Measurements from ENCODE around the gene KRTAP19-8. TPM values are rescaled to one million over a fixed set of nuclear protein-coding genes. Genes with fewer than 3 reads are reported as not detected.

Gene KRTAP19-8
- polyA plus RNA-seq, 1 of the 3 experiments (the other 2 are of a cell fraction): not detected

DNA sequence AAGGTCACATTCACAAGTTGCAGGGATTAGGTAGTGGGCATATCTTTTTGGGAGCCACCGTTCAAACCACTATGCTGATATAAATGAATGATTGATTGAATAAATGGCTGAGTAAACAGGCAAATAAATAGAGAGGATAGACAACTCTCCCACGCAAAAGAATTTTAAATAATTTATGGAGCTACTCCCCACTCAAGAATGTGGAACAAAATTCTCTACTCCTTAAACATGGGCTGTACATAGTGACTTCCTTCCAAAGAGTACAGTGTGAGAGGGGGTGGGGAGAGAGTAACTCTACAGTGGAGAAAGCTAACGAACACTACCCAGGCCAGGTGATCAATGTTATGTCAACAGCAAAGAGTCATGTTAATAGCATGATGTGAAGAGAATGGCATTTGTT, 40.7 kb downstream of the KRTAP19-8 start:
- TF ChIP-seq FOXJ3 (CRISPR knock-in tag; IDR thresholded peaks at IDR 0.05) (no peak), FOSL2 (IDR thresholded peaks at IDR 0.05; ENCODE audit: borderline replicate concordance, low read depth) (no peak), NFIC (IDR thresholded peaks at IDR 0.05; ENCODE audit: borderline replicate concordance) (no peak), NRF1 (IDR thresholded peaks at IDR 0.05; ENCODE audit: low read depth, low read length) (no peak), RXRA (IDR thresholded peaks at IDR 0.05; ENCODE audit: borderline replicate concordance, low read depth) (no peak), YY1 (IDR thresholded peaks at IDR 0.05; ENCODE audit: low read depth) (no peak), CTCF (IDR thresholded peaks at IDR 0.05) (no peak), GABPA (IDR thresholded peaks at IDR 0.05; ENCODE audit: low read depth) (no peak), EZH2phosphoT487 (IDR thresholded peaks at IDR 0.05; ENCODE audit: borderline replicate concordance, low read depth) (no peak), CHD2 (IDR thresholded peaks at IDR 0.05; ENCODE audit: low read length, partially characterized antibody) (no peak), MEF2A (IDR thresholded peaks at IDR 0.05; ENCODE audit: borderline replicate concordance, low read depth) (no peak), RCOR1 (IDR thresholded peaks at IDR 0.05; ENCODE audit: low read length) (no peak)
- TF ChIP-seq, protein P1, sequence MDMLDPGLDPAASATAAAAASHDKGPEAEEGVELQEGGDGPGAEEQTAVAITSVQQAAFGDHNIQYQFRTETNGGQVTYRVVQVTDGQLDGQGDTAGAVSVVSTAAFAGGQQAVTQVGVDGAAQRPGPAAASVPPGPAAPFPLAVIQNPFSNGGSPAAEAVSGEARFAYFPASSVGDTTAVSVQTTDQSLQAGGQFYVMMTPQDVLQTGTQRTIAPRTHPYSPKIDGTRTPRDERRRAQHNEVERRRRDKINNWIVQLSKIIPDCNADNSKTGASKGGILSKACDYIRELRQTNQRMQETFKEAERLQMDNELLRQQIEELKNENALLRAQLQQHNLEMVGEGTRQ (IDR thresholded peaks at IDR 0.05; ENCODE audit: borderline replicate concordance, low read depth, low read length): no peak
- TF ChIP-seq, protein P2, sequence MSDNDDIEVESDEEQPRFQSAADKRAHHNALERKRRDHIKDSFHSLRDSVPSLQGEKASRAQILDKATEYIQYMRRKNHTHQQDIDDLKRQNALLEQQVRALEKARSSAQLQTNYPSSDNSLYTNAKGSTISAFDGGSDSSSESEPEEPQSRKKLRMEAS (IDR thresholded peaks at IDR 0.05; ENCODE audit: low read depth): no peak
- TF ChIP-seq, protein P3, sequence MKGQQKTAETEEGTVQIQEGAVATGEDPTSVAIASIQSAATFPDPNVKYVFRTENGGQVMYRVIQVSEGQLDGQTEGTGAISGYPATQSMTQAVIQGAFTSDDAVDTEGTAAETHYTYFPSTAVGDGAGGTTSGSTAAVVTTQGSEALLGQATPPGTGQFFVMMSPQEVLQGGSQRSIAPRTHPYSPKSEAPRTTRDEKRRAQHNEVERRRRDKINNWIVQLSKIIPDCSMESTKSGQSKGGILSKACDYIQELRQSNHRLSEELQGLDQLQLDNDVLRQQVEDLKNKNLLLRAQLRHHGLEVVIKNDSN (IDR thresholded peaks at IDR 0.05; ENCODE audit: borderline replicate concordance, low read depth): no peak
- ChIA-PET POLR2A (no interaction called here), CTCF (no interaction called here)
- no peaks in the 10 kb centered on the region for H3K9me2 ChIP-seq
- H3K36me3 ChIP-seq (replicated peaks in 1 of 2; ENCODE audit: control insufficient read depth in 1 of 2, insufficient read depth in 2 of 2, low read length in 1 of 2): no peaks in the 10 kb centered on the region
- no peak overlapping the region for H3K4me2 ChIP-seq
- DNase-seq: no peak
- H2AFZ ChIP-seq (ENCODE audit: low read depth): no peak overlapping the region
- H4K20me1 ChIP-seq (ENCODE audit: insufficient read depth): no peaks in the 10 kb centered on the region
- WGBS (ENCODE audit: low lambda C conversion rate): 2% methylated on average over 3 of the region's 3 CpGs
- H3F3A ChIP-seq (replicated peaks; ENCODE audit: insufficient read depth): no peaks in the 10 kb centered on the region
- H3K79me2 ChIP-seq (ENCODE audit: insufficient read depth): no peaks in the 10 kb centered on the region
- H3K9ac ChIP-seq: no peak overlapping the region
- H3K4me3 ChIP-seq (ENCODE audit: low read depth in 2 of 2, low read length in 1 of 2): no peak overlapping the region
- no peaks in the 10 kb centered on the region; the same call in 1 of the 2 replicates for H3K27me3 ChIP-seq (ENCODE audit: insufficient read depth)
- no peak overlapping the region for H3K27ac ChIP-seq (ENCODE audit: low read depth in 2 of 2, low read length in 1 of 2)
- H3K9me3 ChIP-seq: no peaks in the 10 kb centered on the region
- no peaks in the 10 kb centered on the region for H3K4me1 ChIP-seq (ENCODE audit: control insufficient read depth in 1 of 2, insufficient read depth in 2 of 2, low read depth in 1 of 2, low read length in 1 of 2)

- Histone ChIP-seq H3K9ac (no peak overlapping the region), H3K27me3 (ENCODE audit: insufficient read depth) (no peaks in the 10 kb centered on the region; the same call in 1 of the 2 replicates), H3K79me2 (ENCODE audit: insufficient read depth) (no peaks in the 10 kb centered on the region), H3K9me3 (no peaks in the 10 kb centered on the region), H3K4me1 (ENCODE audit: control insufficient read depth in 1 of 2, insufficient read depth in 2 of 2, low read depth in 1 of 2, low read length in 1 of 2) (no peaks in the 10 kb centered on the region), H3K4me2 (no peak overlapping the region), H3K27ac (ENCODE audit: low read depth in 2 of 2, low read length in 1 of 2) (no peak overlapping the region), H3F3A (replicated peaks; ENCODE audit: insufficient read depth) (no peaks in the 10 kb centered on the region), H3K4me3 (ENCODE audit: low read depth in 2 of 2, low read length in 1 of 2) (no peak overlapping the region), H3K36me3 (replicated peaks in 1 of 2; ENCODE audit: control insufficient read depth in 1 of 2, insufficient read depth in 2 of 2, low read length in 1 of 2) (no peaks in the 10 kb centered on the region), H4K20me1 (ENCODE audit: insufficient read depth) (no peaks in the 10 kb centered on the region), H2AFZ (ENCODE audit: low read depth) (no peak overlapping the region), H3K9me2 (no peaks in the 10 kb centered on the region)
- ChIA-PET CTCF (interaction anchor here (1.8 kb wide), 1 partner anchor 60 kb away, joined by 4 read pairs; no protein-coding TSS in a partner anchor), POLR2A (no interaction called here)
- no peak for DNase-seq
- TF ChIP-seq, protein P1 (IDR thresholded peaks at IDR 0.05; ENCODE audit: borderline replicate concordance, low read depth, low read length): no peak
- TF ChIP-seq FOXJ3 (CRISPR knock-in tag; IDR thresholded peaks at IDR 0.05) (no peak), MXI1 (IDR thresholded peaks at IDR 0.05; ENCODE audit: low read depth, low read length) (no peak), RFX5 (IDR thresholded peaks at IDR 0.05; ENCODE audit: low read length) (no peak)
- 0% methylated on average over 2 of the region's 2 CpGs for WGBS (ENCODE audit: low lambda C conversion rate)
These were observed 41.5 kb downstream of the KRTAP19-8 start for GRCh38 chr21:30996728-30997127.

Data from SK-N-SH (cell line).